Hepatocyte (in vitro differentiated cells): ENCODE data around the gene CDC42BPA. TPM values are rescaled to one million over a fixed set of nuclear protein-coding genes. Genes with fewer than 3 reads are reported as not detected.

Experiments used
- DNase-seq: peaks from one replicate; pipeline ENCODE4 v3.0.0-alpha.2; 2016; ENCODE audit warnings: low spot score
- H2AFZ ChIP-seq: fragments of 200-600 bp; sonication (generic); 2 replicates; pipeline ENCODE4 v1.6.0; 2016; ENCODE audit warnings: antibody characterized with exemption, mild to moderate bottlenecking
- H3K27ac ChIP-seq: fragments of 200-600 bp; sonication (generic); 2 replicates; pipeline ENCODE4 v1.5.1; 2016; ENCODE audit warnings: mild to moderate bottlenecking
- H3K27me3 ChIP-seq: fragments of 200-600 bp; sonication (generic); 2 replicates; pipeline ENCODE4 v1.6.1; 2016
- H3K36me3 ChIP-seq: fragments of 200-600 bp; sonication (generic); replicated peaks from 2 replicates; pipeline ENCODE4 v1.5.1; 2016; ENCODE audit warnings: low read depth; ENCODE audit not compliant: insufficient read depth
- H3K4me1 ChIP-seq: fragments of 200-600 bp; sonication (generic); 2 replicates; pipeline ENCODE4 v1.5.1; 2016; ENCODE audit warnings: mild to moderate bottlenecking, moderate library complexity; ENCODE audit not compliant: insufficient read depth
- H3K4me2 ChIP-seq: fragments of 200-600 bp; sonication (generic); 2 replicates; pipeline ENCODE4 v1.6.0; 2016
- H3K4me3 ChIP-seq: fragments of 200-600 bp; sonication (generic); 2 replicates; pipeline ENCODE4 v1.5.1; 2016; ENCODE audit warnings: mild to moderate bottlenecking
- H3K79me2 ChIP-seq: fragments of 200-600 bp; sonication (generic); 2 replicates; pipeline ENCODE4 v1.6.0; 2017; ENCODE audit warnings: mild to moderate bottlenecking
- H3K9me2 ChIP-seq: fragments of 200-600 bp; sonication (generic); replicated peaks from 2 replicates; pipeline ENCODE4 v1.6.0; 2017; ENCODE audit warnings: mild to moderate bottlenecking; ENCODE audit not compliant: insufficient read depth
- H3K9me3 ChIP-seq: fragments of 200-600 bp; sonication (generic); 2 replicates; pipeline ENCODE4 v1.5.1; 2016; ENCODE audit warnings: low read depth, mild to moderate bottlenecking
- H4K20me1 ChIP-seq: fragments of 200-600 bp; sonication (generic); 2 replicates; pipeline ENCODE4 v1.6.0; 2016; ENCODE audit warnings: mild to moderate bottlenecking; ENCODE audit not compliant: insufficient read depth, poor library complexity, severe bottlenecking
- EZH2 ChIP-seq: fragments of 200-600 bp; sonication (generic); IDR thresholded peaks from 2 replicates; pipeline ENCODE4 v1.6.1; 2016; ENCODE audit warnings: antibody characterized with exemption, mild to moderate bottlenecking, borderline replicate concordance
- EZH2phosphoT487 ChIP-seq: fragments of 200-600 bp; sonication (generic); IDR thresholded peaks from one replicate; pipeline ENCODE4 v1.6.1; 2018; ENCODE audit warnings: antibody characterized with exemption, mild to moderate bottlenecking, low read depth, moderate library complexity; ENCODE audit not compliant: unreplicated experiment, severe bottlenecking
- WGBS: methylation state at CpG from one replicate; pipeline ENCODE4 v1.1.6; 2016; ENCODE audit warnings: low lambda C conversion rate; ENCODE audit errors: missing lambda C conversion rate; 5-methylcytosine and 5-hydroxymethylcytosine counted together
- polyA plus RNA-seq: library from polyadenylated mRNA; unstranded; fragments of >200 nt; fragmentation: Nextera tagmentation; extraction: Ambion mirVana; gene quantifications from 2 replicates; pipeline ENCODE4 v1.2.1, GENCODE V29; 2016
- total RNA-seq: library from RNA; depleted of rRNA; stranded (reverse); fragments of >200 nt; gene quantifications from 2 replicates; pipeline ENCODE4 v1.2.3, GENCODE V29; 2014
- TF ChIP-seq, protein P1 (sequence below): fragments of 200-600 bp; sonication (generic); IDR thresholded peaks from 2 replicates; pipeline ENCODE4 v1.5.1; 2016; ENCODE audit warnings: antibody characterized with exemption, mild to moderate bottlenecking; ENCODE audit not compliant: poor library complexity

The CDC42BPA gene
- total and polyA plus RNA-seq, 2 experiments from 2014 or later, result 24.5 to 40.9 TPM

- no peak for TF ChIP-seq EZH2phosphoT487
- TF ChIP-seq EZH2, result no peak
- TF ChIP-seq, protein P1, sequence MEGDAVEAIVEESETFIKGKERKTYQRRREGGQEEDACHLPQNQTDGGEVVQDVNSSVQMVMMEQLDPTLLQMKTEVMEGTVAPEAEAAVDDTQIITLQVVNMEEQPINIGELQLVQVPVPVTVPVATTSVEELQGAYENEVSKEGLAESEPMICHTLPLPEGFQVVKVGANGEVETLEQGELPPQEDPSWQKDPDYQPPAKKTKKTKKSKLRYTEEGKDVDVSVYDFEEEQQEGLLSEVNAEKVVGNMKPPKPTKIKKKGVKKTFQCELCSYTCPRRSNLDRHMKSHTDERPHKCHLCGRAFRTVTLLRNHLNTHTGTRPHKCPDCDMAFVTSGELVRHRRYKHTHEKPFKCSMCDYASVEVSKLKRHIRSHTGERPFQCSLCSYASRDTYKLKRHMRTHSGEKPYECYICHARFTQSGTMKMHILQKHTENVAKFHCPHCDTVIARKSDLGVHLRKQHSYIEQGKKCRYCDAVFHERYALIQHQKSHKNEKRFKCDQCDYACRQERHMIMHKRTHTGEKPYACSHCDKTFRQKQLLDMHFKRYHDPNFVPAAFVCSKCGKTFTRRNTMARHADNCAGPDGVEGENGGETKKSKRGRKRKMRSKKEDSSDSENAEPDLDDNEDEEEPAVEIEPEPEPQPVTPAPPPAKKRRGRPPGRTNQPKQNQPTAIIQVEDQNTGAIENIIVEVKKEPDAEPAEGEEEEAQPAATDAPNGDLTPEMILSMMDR, result no peak
- Histone ChIP-seq H2AFZ (no peak overlapping the region), H3K4me1 (no peaks in the 10 kb centered on the region), H3K27ac (no peak overlapping the region), H3K4me2 (no peak overlapping the region), H3K4me3 (no peak overlapping the region), H3K36me3 (no peaks in the 10 kb centered on the region), H3K79me2 (peaks cover 78% of the 10 kb centered on the region), H4K20me1 (peaks cover 20% of the 10 kb centered on the region), H3K9me2 (no peaks in the 10 kb centered on the region), H3K27me3 (no peaks in the 10 kb centered on the region), H3K9me3 (no peaks in the 10 kb centered on the region)
- no peak for DNase-seq
These were observed 45.9 kb downstream of the CDC42BPA start for GRCh38 chr1:227272428-227272827.

DNA sequence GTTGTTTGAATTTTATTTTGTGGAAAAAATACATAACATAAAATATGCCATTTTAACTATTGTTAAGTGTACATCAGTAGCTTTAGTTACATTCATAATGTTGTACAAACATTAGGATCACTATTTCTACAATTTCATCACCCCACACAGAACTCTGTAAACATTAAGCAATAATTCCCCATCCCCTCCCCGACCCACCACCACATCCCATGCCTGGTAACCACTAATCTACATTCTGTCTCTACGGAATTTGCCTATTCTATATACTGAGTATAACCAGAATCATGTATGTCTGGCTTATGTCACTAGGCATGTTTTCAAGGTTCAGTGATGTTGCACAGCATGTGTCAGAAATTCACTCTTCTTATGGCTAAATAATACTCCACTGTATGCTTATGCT lies 47.7 kb downstream of the CDC42BPA start:
- Histone ChIP-seq H3K9me3 (no peaks in the 10 kb centered on the region), H3K4me1 (no peaks in the 10 kb centered on the region), H3K9me2 (no peaks in the 10 kb centered on the region), H3K4me2 (no peak overlapping the region), H2AFZ (no peak overlapping the region), H3K4me3 (no peak overlapping the region), H3K27me3 (no peaks in the 10 kb centered on the region), H3K79me2 (peaks cover 90% of the 10 kb centered on the region), H3K27ac (no peak overlapping the region), H3K36me3 (no peaks in the 10 kb centered on the region), H4K20me1 (peaks cover 28% of the 10 kb centered on the region)
- WGBS, result 63% methylated on average over 2 of the region's 2 CpGs
- TF ChIP-seq EZH2phosphoT487, result no peak
- DNase-seq, result no peak

DNA sequence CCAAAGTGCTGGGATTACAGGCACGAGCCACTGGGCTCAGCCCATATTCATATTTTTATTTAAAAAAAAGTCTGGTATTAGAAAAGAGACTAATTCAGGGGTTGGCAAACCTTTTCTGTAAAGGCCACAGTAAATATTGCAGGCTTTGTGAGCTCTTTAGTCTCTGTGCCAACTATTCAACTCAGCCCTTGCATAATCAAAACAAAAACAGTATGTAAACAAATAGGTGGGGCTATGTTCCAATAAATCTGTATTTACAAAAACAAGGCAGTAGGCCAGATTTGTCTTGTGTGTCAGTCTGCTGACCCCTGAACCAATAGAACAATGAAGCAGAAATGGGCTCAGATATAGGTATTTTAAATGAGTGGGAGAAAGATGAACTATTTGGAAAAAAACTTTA lies 49.3 kb downstream of the CDC42BPA start:
- 74% methylated on average over 1 of the region's 1 CpG for WGBS
- no peak for TF ChIP-seq EZH2phosphoT487
- TF ChIP-seq, protein P1, result no peak
- TF ChIP-seq EZH2, result no peak
- Histone ChIP-seq H3K27me3 (no peaks in the 10 kb centered on the region), H4K20me1 (peaks cover 28% of the 10 kb centered on the region), H3K4me3 (no peak overlapping the region), H3K9me2 (no peaks in the 10 kb centered on the region), H3K4me2 (no peak overlapping the region), H3K4me1 (no peaks in the 10 kb centered on the region), H2AFZ (no peak overlapping the region), H3K79me2 (peaks cover 93% of the 10 kb centered on the region), H3K36me3 (no peaks in the 10 kb centered on the region), H3K27ac (no peak overlapping the region), H3K9me3 (no peaks in the 10 kb centered on the region)
- no peak for DNase-seq

DNA sequence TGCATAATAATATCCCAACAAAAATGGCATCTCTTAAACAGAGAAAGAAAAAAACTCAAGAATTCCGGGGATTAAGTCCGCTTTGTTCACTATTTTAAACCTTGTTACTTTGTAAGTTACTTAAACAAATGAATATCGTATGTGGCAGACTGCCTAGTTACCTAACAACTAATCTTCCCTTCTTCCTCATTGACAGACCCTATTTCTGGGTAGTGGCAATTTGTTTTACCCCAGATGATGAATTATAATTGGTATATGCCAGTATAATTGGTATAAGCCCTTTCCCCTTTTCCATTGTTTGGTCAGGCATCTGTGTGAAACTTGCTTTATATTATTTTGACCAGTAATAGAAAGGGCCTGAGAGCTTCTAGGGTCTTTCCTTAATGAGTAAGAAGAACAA lies 52.4 kb downstream of the CDC42BPA start:
- Histone ChIP-seq H3K27ac (no peak overlapping the region), H3K4me2 (no peak overlapping the region), H3K4me1 (no peaks in the 10 kb centered on the region), H3K9me2 (no peaks in the 10 kb centered on the region), H4K20me1 (peaks cover 42% of the 10 kb centered on the region), H2AFZ (no peak overlapping the region), H3K36me3 (no peaks in the 10 kb centered on the region), H3K27me3 (no peaks in the 10 kb centered on the region), H3K79me2 (peaks cover 89% of the 10 kb centered on the region), H3K4me3 (no peak overlapping the region), H3K9me3 (no peaks in the 10 kb centered on the region)
- TF ChIP-seq, protein P1, result no peak
- no peak for TF ChIP-seq EZH2phosphoT487
- TF ChIP-seq EZH2, result no peak
- DNase-seq, result no peak
- WGBS, result 91% methylated on average over 3 of the region's 3 CpGs
